Spleen (tissue), 11 donors: Measurements from ENCODE around the gene CEACAM21. TPM values are rescaled to one million over a fixed set of nuclear protein-coding genes. Genes with fewer than 3 reads are reported as not detected.
A peak's percentile ranks its signal among the peaks of the same experiment; 100 is the strongest.

ENCODE experiments used
- DNase-seq: peaks from one replicate; pipeline ENCODE4 v3.0.0-alpha.2; 2020
- H3K27ac ChIP-seq, 8 donors: fragments of 200-600 bp; sonication (generic) in 7 of 8; 1 replicate in 4 of 8; 2 replicates in 4 of 8; pipeline versions ENCODE4 v1.5.0 to v1.8.0; 2016 to 2021; ENCODE audit warnings: inconsistent platforms in 4 of 8, mild to moderate bottlenecking in 4 of 8, moderate library complexity in 1 of 8
- H3K27me3 ChIP-seq, 7 donors: fragments of 200-600 bp; sonication (generic) in 6 of 7; replicated peaks in 1 of 7; 1 replicate in 4 of 7; 2 replicates in 3 of 7; pipeline versions ENCODE4 v1.5.0 to v1.8.0; 2016 to 2021; ENCODE audit warnings: inconsistent platforms in 3 of 7, mild to moderate bottlenecking in 1 of 7
- H3K36me3 ChIP-seq, 6 donors: fragments of 200-600 bp; sonication (generic) in 5 of 6; 1 replicate in 4 of 6; 2 replicates in 2 of 6; pipeline versions ENCODE4 v1.5.0 to v1.8.0; 2016 to 2021; ENCODE audit warnings: inconsistent platforms in 2 of 6
- H3K4me1 ChIP-seq, 6 donors: fragments of 200-600 bp; sonication (generic) in 5 of 6; 1 replicate in 3 of 6; 2 replicates in 3 of 6; pipeline versions ENCODE4 v1.5.0 to v1.8.0; 2016 to 2021; ENCODE audit warnings: inconsistent platforms in 3 of 6
- H3K4me3 ChIP-seq, 8 donors: fragments of 200-600 bp; sonication (generic) in 7 of 8; 1 replicate in 4 of 8; 2 replicates in 4 of 8; pipeline versions ENCODE4 v1.5.0 to v1.8.0; 2016 to 2021; ENCODE audit warnings: inconsistent platforms in 4 of 8, mild to moderate bottlenecking in 4 of 8, moderate library complexity in 2 of 8
- H3K9me3 ChIP-seq, 8 donors: fragments of 200-600 bp; sonication (generic) in 7 of 8; 1 replicate in 4 of 8; 2 replicates in 4 of 8; pipeline versions ENCODE4 v1.5.0 to v1.8.0; 2016 to 2021; ENCODE audit warnings: inconsistent platforms in 4 of 8
- CTCF ChIP-seq, 11 experiments: fragments of 200-600 bp in 7 of 11; fragments of 450-650 bp in 4 of 11; sonication (generic) in 4 of 11; IDR thresholded peaks in 8 of 11; conservative IDR thresholded peaks in 3 of 11; 1 replicate in 7 of 11; 2 replicates in 4 of 11; pipeline versions ENCODE4 v1.4.0 to v1.8.0; 2016 to 2021; ENCODE audit warnings: antibody characterized with exemption in 11 of 11, inconsistent platforms in 4 of 11, mild to moderate bottlenecking in 1 of 11
- POLR2A ChIP-seq, 3 donors: fragments of 450-650 bp; IDR thresholded peaks; one replicate each; pipeline ENCODE4 v1.5.1; 2017; ENCODE audit warnings: antibody characterized with exemption in 3 of 3, mild to moderate bottlenecking in 1 of 3
- POLR2AphosphoS5 ChIP-seq, 3 donors: sonication (generic); formaldehyde crosslinking; IDR thresholded peaks; one replicate each; pipeline ENCODE4 v1.5.1; 2017; ENCODE audit warnings: antibody characterized with exemption in 3 of 3
- WGBS, 5 donors: extraction: QIAGEN DNeasy Blood & Tissue Kit in 3 of 5; methylation state at CpG; one replicate each; pipeline versions ENCODE4 v1.1.5 to v1.1.7; 2013 to 2018; 5-methylcytosine and 5-hydroxymethylcytosine counted together
- intact Hi-C: fragments of 100-400 bp; cut with DNase I; formaldehyde crosslinking; loops from one replicate; pipeline ENCODE4 v1.15.0; 2023; ENCODE audit warnings: low total_unique reads
- polyA plus RNA-seq, 3 donors: library from polyadenylated mRNA; stranded (reverse); fragments of 200-250 nt; gene quantifications; one replicate each; pipeline ENCODE4 v1.2.1, GENCODE V29; 2013
- total RNA-seq, 7 donors: library from RNA; depleted of rRNA in 3 of 7; stranded (reverse); fragments of >200 nt in 3 of 7; fragmentation: NEBNext Ultra II Directional in 4 of 7; extraction: Animal tissue kit (Norgen Biotek cat#: 25700) in 4 of 7; gene quantifications; one replicate each; pipeline versions ENCODE4 v1.1.0 to v1.2.1, GENCODE V29; 2016 to 2021
- donor health status: healthy with polysubstance abuse.
- donor health status: DM: no; HTN: no; CAD: no; lungs with moderate emphysema.
- donor health status: DM: no; HTN: no; CAD: no.
- donor health status: Bipolar disorder and iron deficiency.
- donor health status: healthy.
- donor health status: DM: no; HTN: no; CAD: no.
- donor health status: DM: yes; HTN: yes; CAD: no.

Gene CEACAM21
- total and polyA plus RNA-seq, 10 donors, result 10.3 to 22.9 (median 19.2) TPM

- peaks cover 0 to 28% (median 0%) of the 10 kb centered on the region in 7 donors for H3K27me3 ChIP-seq
- TF ChIP-seq POLR2A (IDR thresholded peaks at IDR 0.05) (no peak), POLR2AphosphoS5 (IDR thresholded peaks at IDR 0.05) (no peak), CTCF (IDR thresholded peaks at IDR 0.05 in 8 of 11, conservative IDR thresholded peaks at IDR 0.05 in 3 of 11) (no peak)
- WGBS, 5 donors, result 63 to 78% (median 70%) methylated on average over 6 of the region's 6 CpGs
- no peak overlapping the region for H3K27ac ChIP-seq
- H3K4me1 ChIP-seq, result peaks cover 0 to 27% (median 12%) of the 10 kb centered on the region in 6 donors
- no peak overlapping the region for H3K4me3 ChIP-seq
- peak; percentile 44 for DNase-seq
- H3K9me3 ChIP-seq, result no peaks in the 10 kb centered on the region
- no peaks in the 10 kb centered on the region for H3K36me3 ChIP-seq
- intact Hi-C loops, result no loop called here
These were observed 23.4 kb downstream of the CEACAM21 start for GRCh38 chr19:41599175-41599966.

GRCh38 chr19:41601771-41602170 is 25.8 kb downstream of the CEACAM21 start:
- H3K36me3 ChIP-seq, result no peaks in the 10 kb centered on the region
- WGBS, 5 donors, result 49 to 81% (median 71%) methylated on average over 3 to 4 of the region's 4 CpGs
- peaks cover 0 to 14% (median 3%) of the 10 kb centered on the region in 6 donors for H3K4me1 ChIP-seq
- intact Hi-C loops, result no loop called here
- H3K9me3 ChIP-seq, result no peaks in the 10 kb centered on the region
- no peak for TF ChIP-seq CTCF (IDR thresholded peaks at IDR 0.05 in 8 of 11, conservative IDR thresholded peaks at IDR 0.05 in 3 of 11)
- TF ChIP-seq POLR2AphosphoS5 (IDR thresholded peaks at IDR 0.05), result no peak
- no peak for TF ChIP-seq POLR2A (IDR thresholded peaks at IDR 0.05)
- peaks cover 0 to 15% (median 0%) of the 10 kb centered on the region in 7 donors for H3K27me3 ChIP-seq
- H3K4me3 ChIP-seq, result no peak overlapping the region
- no peak overlapping the region for H3K27ac ChIP-seq
- DNase-seq, result peak; percentile 20

- H3K9me3 ChIP-seq, result no peaks in the 10 kb centered on the region
- H3K4me3 ChIP-seq, result no peak overlapping the region
- TF ChIP-seq CTCF (IDR thresholded peaks at IDR 0.05 in 8 of 11, conservative IDR thresholded peaks at IDR 0.05 in 3 of 11) (no peak), POLR2A (IDR thresholded peaks at IDR 0.05) (no peak)
- WGBS, 5 donors, result 28 to 60% (median 52%) methylated on average over 3 of the region's 3 CpGs
- no peak overlapping the region for H3K27ac ChIP-seq
- no peak for DNase-seq
- intact Hi-C loops, result no loop called here
- peaks cover 0 to 8% (median 0%) of the 10 kb centered on the region in 7 donors for H3K27me3 ChIP-seq
- H3K4me1 ChIP-seq, result no peaks in the 10 kb centered on the region
- H3K36me3 ChIP-seq, result no peaks in the 10 kb centered on the region
These were observed 28.9 kb downstream of the CEACAM21 start for GRCh38 chr19:41604831-41605230.

GRCh38 chr19:41606215-41606837 is 30.4 kb downstream of the CEACAM21 start:
- WGBS, 5 donors, result 67 to 90% (median 88%) methylated on average over 5 of the region's 5 CpGs
- TF ChIP-seq CTCF (IDR thresholded peaks at IDR 0.05 in 8 of 11, conservative IDR thresholded peaks at IDR 0.05 in 3 of 11) (no peak), POLR2AphosphoS5 (IDR thresholded peaks at IDR 0.05) (no peak), POLR2A (IDR thresholded peaks at IDR 0.05) (no peak)

More at GRCh38 chr19:41606215-41606837, 30.4 kb downstream of the CEACAM21 start:
- intact Hi-C loops, result no loop called here
- DNase-seq, result peak; percentile 41
- Histone ChIP-seq H3K27ac (no peak overlapping the region), H3K9me3 (no peaks in the 10 kb centered on the region), H3K4me3 (no peak overlapping the region), H3K36me3 (no peaks in the 10 kb centered on the region), H3K4me1 (no peaks in the 10 kb centered on the region), H3K27me3 (peaks cover 0 to 14% (median 0%) of the 10 kb centered on the region in 7 donors)
